Endothelial cell of umbilical vein (primary cell): ENCODE results near the gene BLOC1S2. TPM values are rescaled to one million over a fixed set of nuclear protein-coding genes. Genes with fewer than 3 reads are reported as not detected.

Source experiments
- BruUV-seq: library from RNA; stranded (reverse); fragments of 400-500 nt; replicated peaks from 2 replicates; lab custom pipeline; 2021; lab: Mats Ljungman, UMichigan
- CTCF ChIA-PET: fragments of 300-600, 350-600 bp; sonication (Branson Sonifier 250); formaldehyde crosslinking; loops from one replicate; lab custom pipeline; 2021; ENCODE audit warnings: antibody characterized with exemption, inconsistent platforms; lab: Charles Lee
- POLR2A ChIA-PET: fragments of 300-600, 350-600 bp; sonication (Branson Sonifier 250); formaldehyde crosslinking; loops from one replicate; lab custom pipeline; 2021; ENCODE audit warnings: antibody characterized with exemption, inconsistent platforms; lab: Charles Lee
- DNase-seq: peaks from one replicate; pipeline ENCODE4 v3.0.0-alpha.2; 2011; ENCODE audit warnings: low read depth, low spot score
- FAIRE-seq: peaks from 2 replicates; lab custom pipeline; 2011; peaks lifted over from hg19 to GRCh38; lab: Jason Lieb, UNC
- H2AFZ ChIP-seq: 2 replicates; pipeline ENCODE4 v1.6.0; 2012; ENCODE audit warnings: low read depth, low read length, control low read depth, inconsistent platforms
- H3K27ac ChIP-seq: 2 replicates; pipeline ENCODE4 v1.5.1; 2011; ENCODE audit warnings: low read depth, mild to moderate bottlenecking, control low read depth, low read length, moderate library complexity; ENCODE audit not compliant: insufficient read depth
- H3K27me3 ChIP-seq, 2 experiments: 2 replicates each; pipeline versions ENCODE4 v1.6.0 to v1.6.1; 2011; ENCODE audit warnings: low read length in 2 of 2, mixed read lengths in 1 of 2; ENCODE audit not compliant: control insufficient read depth in 2 of 2, insufficient read depth in 2 of 2
- H3K36me3 ChIP-seq, 2 experiments: 2 replicates in 1 of 2; 3 replicates in 1 of 2; pipeline ENCODE4 v1.5.1; 2011; ENCODE audit warnings: low read length in 2 of 2, mild to moderate bottlenecking in 1 of 2, moderate library complexity in 1 of 2; ENCODE audit not compliant: control insufficient read depth in 2 of 2, insufficient read depth in 2 of 2; ENCODE audit errors: extremely low read depth in 1 of 2
- H3K4me1 ChIP-seq: 3 replicates; pipeline ENCODE4 v1.5.1; 2011; ENCODE audit warnings: mild to moderate bottlenecking, low read length; ENCODE audit not compliant: control insufficient read depth, insufficient read depth; ENCODE audit errors: extremely low read depth
- H3K4me2 ChIP-seq: 2 replicates; pipeline ENCODE4 v1.6.1; 2011; ENCODE audit warnings: low read length, control low read depth, mixed read lengths; ENCODE audit not compliant: insufficient read depth
- H3K4me3 ChIP-seq, 3 experiments: fragments of 200-600 bp in 1 of 3; sonication (generic), shearing (Covaris generic) in 1 of 3; replicated peaks in 1 of 3; 2 replicates each; pipeline ENCODE4 v1.5.1; 2011 to 2016; ENCODE audit warnings: control low read depth in 3 of 3, low read length in 3 of 3, mild to moderate bottlenecking in 2 of 3, inconsistent platforms in 1 of 3, low read depth in 1 of 3, moderate library complexity in 1 of 3; ENCODE audit not compliant: insufficient read depth in 1 of 3
- H3K79me2 ChIP-seq: 2 replicates; pipeline ENCODE4 v1.6.0; 2012; ENCODE audit warnings: low read length, inconsistent platforms; ENCODE audit not compliant: control insufficient read depth, insufficient read depth
- H3K9ac ChIP-seq: replicated peaks from 2 replicates; pipeline ENCODE3; 2011; ENCODE audit warnings: low read length, control low read depth; ENCODE audit not compliant: insufficient read depth; ENCODE audit errors: extremely low read depth
- H3K9me1 ChIP-seq: replicated peaks from 3 replicates; pipeline ENCODE4 v1.6.0; 2011; ENCODE audit warnings: mild to moderate bottlenecking, low read length; ENCODE audit not compliant: control insufficient read depth, insufficient read depth; ENCODE audit errors: extremely low read depth
- H3K9me3 ChIP-seq: replicated peaks from 2 replicates; pipeline ENCODE4 v1.5.1; 2012; ENCODE audit warnings: low read length, inconsistent platforms; ENCODE audit not compliant: control insufficient read depth, insufficient read depth
- H4K20me1 ChIP-seq: replicated peaks from 2 replicates; pipeline ENCODE3; 2011; ENCODE audit warnings: mild to moderate bottlenecking, low read length; ENCODE audit not compliant: control insufficient read depth, insufficient read depth; ENCODE audit errors: extremely low read depth
- EZH2 ChIP-seq: IDR thresholded peaks from 2 replicates; pipeline ENCODE4 v1.6.1; 2012; ENCODE audit warnings: borderline replicate concordance, low read depth, mild to moderate bottlenecking, moderate library complexity, low read length, inconsistent platforms; ENCODE audit not compliant: severe bottlenecking
- GATA2 ChIP-seq: IDR thresholded peaks from 2 replicates; pipeline ENCODE4 v1.7.0; 2011; ENCODE audit warnings: low read depth, mild to moderate bottlenecking, moderate library complexity, mixed read lengths, low read length; ENCODE audit not compliant: insufficient read length, insufficient read depth
- JUN ChIP-seq: IDR thresholded peaks from 2 replicates; pipeline ENCODE4 v1.6.1; 2011; ENCODE audit warnings: borderline replicate concordance, low read depth; ENCODE audit not compliant: insufficient read length, insufficient read depth
- dilution Hi-C: fragments of 300-500 bp; cut with MboI; formaldehyde crosslinking; loops from one replicate; pipeline ENCODE4 v1.15.0; 2019; ENCODE audit warnings: low sequenced_read_pairs; ENCODE audit not compliant: extremely low pct_ligation_motif_present
- intact Hi-C: fragments of 100-400 bp; cut with micrococcal nuclease; formaldehyde crosslinking; loops from one replicate; pipeline ENCODE4 v1.10.0; 2022
- polyA plus RNA-seq, 4 experiments: library from polyadenylated mRNA; depleted of rRNA in 3 of 4; stranded (reverse) in 3 of 4; unstranded in 1 of 4; fragments of >200 nt; gene quantifications; 2 replicates each; pipeline versions ENCODE4 v1.2.1 to v1.2.3, GENCODE V29; 2011 to 2012; ENCODE audit warnings: missing spikeins in 1 of 4
- total RNA-seq: library from RNA; stranded (reverse); gene quantifications from 2 replicates; pipeline ENCODE4 v1.2.3, GENCODE V29; 2021
- TF ChIP-seq, protein P1 (sequence below), 2 donors: IDR thresholded peaks; 1 replicate in 1 of 2; 2 replicates in 1 of 2; pipeline ENCODE4 v1.5.1; 2011; ENCODE audit warnings: low read length in 2 of 2, mild to moderate bottlenecking in 2 of 2, moderate library complexity in 2 of 2, control low read depth in 1 of 2, inconsistent platforms in 1 of 2, low read depth in 1 of 2; ENCODE audit not compliant: insufficient read depth in 1 of 2; ENCODE audit errors: extremely low read depth in 1 of 2

The BLOC1S2 gene
- total and polyA plus RNA-seq, 2 donors (not counting 3 experiments of a cell fraction or from before 2014, with no cell fraction given) = 18.7 to 45.9 TPM

DNA sequence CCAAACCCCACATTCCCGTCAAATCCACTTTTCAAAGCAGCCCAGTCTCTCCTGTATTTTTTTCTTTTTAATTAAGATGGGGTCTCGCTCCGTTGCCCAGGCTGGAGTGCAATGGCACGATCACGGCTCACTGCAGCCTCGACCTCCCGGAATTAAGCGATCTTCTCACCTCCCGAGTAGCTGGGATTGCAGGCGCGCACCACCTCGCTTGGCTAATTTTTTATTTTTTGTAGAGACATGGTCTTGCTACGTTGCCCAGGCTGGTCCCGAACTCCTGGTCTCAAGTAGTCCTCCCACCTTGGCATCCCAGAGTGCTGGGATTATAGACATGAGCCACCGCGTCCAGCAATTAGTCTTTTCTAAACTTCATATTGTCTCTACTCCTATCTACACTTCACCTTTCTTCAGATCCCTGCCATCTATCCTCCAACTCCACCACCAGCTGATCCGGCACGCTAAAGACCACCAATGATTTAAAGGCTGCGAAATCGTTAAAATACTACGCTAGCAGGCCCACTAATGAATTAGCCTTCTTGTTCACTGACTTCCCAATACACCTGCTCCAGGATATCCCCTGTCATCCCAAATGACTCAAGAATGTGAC, 56.6 kb downstream of the BLOC1S2 start:
- BruUV-seq = TSS peak; percentile 89
- TF ChIP-seq GATA2 (no peak), EZH2 (no peak), JUN (no peak)
- TF ChIP-seq, protein P1, sequence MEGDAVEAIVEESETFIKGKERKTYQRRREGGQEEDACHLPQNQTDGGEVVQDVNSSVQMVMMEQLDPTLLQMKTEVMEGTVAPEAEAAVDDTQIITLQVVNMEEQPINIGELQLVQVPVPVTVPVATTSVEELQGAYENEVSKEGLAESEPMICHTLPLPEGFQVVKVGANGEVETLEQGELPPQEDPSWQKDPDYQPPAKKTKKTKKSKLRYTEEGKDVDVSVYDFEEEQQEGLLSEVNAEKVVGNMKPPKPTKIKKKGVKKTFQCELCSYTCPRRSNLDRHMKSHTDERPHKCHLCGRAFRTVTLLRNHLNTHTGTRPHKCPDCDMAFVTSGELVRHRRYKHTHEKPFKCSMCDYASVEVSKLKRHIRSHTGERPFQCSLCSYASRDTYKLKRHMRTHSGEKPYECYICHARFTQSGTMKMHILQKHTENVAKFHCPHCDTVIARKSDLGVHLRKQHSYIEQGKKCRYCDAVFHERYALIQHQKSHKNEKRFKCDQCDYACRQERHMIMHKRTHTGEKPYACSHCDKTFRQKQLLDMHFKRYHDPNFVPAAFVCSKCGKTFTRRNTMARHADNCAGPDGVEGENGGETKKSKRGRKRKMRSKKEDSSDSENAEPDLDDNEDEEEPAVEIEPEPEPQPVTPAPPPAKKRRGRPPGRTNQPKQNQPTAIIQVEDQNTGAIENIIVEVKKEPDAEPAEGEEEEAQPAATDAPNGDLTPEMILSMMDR (IDR thresholded peaks at IDR 0.05; ENCODE audit: extremely low read depth in 1 of 2, insufficient read depth in 1 of 2, low read depth in 1 of 2, low read length in 2 of 2) = no peak
- Histone ChIP-seq H4K20me1 (no peaks in the 10 kb centered on the region), H3K4me2 (peak overlapping the region; percentile 44), H3K9ac (peak overlapping the region; percentile 76), H3K36me3 (peaks cover 4 to 13% of the 10 kb centered on the region in 2 experiments), H3K4me1 (peaks cover 2% of the 10 kb centered on the region), H2AFZ (peak overlapping the region; percentile 10), H3K27ac (peak overlapping the region; percentile 46), H3K9me1 (no peaks in the 10 kb centered on the region), H3K79me2 (peaks cover 30% of the 10 kb centered on the region), H3K9me3 (no peaks in the 10 kb centered on the region), H3K4me3 (peak overlapping the region; percentile 42 to 72 (median 69)), H3K27me3 (no peaks in the 10 kb centered on the region)
- intact Hi-C loops = loop anchor here (1.0 to 5.0 kb wide), 3 partner anchors 44 to 498 kb away; partner anchors contain the start of genes COX15, CUTC and ERLIN1
- FAIRE-seq = peak; percentile 24
- POLR2A ChIA-PET = no interaction called here
- CTCF ChIA-PET = no interaction called here
- dilution Hi-C loops = no loop called here
- no peak for DNase-seq
